Choroid plexus epithelial cell (primary cell): ENCODE measurements around the gene THBS1.

Experiments used
- DNase-seq: peaks from one replicate; pipeline ENCODE4 v3.0.0-alpha.2; 2010; ENCODE audit warnings: low read depth
- H3K4me3 ChIP-seq: 2 replicates; pipeline ENCODE4 v1.5.1; 2011; ENCODE audit warnings: low read depth, mild to moderate bottlenecking, control low read depth, low read length, moderate library complexity
- CTCF ChIP-seq: conservative IDR thresholded peaks from 2 replicates; pipeline ENCODE4 v1.5.1; 2011; ENCODE audit warnings: low read depth, mild to moderate bottlenecking, control low read depth, inconsistent platforms, low read length, moderate library complexity

Gene THBS1

GRCh38 chr15:39621210-39621609 lies 40.3 kb downstream of the THBS1 start:
- TF ChIP-seq CTCF: no peak

GRCh38 chr15:39621976-39622375 lies 41.1 kb downstream of the THBS1 start:
- no peak overlapping the region for H3K4me3 ChIP-seq
- no peak for DNase-seq
- no peak for TF ChIP-seq CTCF

More at GRCh38 chr15:39621210-39621609, 40.3 kb downstream of the THBS1 start:
- H3K4me3 ChIP-seq: no peak overlapping the region
- peak; percentile 85 for DNase-seq

DNA sequence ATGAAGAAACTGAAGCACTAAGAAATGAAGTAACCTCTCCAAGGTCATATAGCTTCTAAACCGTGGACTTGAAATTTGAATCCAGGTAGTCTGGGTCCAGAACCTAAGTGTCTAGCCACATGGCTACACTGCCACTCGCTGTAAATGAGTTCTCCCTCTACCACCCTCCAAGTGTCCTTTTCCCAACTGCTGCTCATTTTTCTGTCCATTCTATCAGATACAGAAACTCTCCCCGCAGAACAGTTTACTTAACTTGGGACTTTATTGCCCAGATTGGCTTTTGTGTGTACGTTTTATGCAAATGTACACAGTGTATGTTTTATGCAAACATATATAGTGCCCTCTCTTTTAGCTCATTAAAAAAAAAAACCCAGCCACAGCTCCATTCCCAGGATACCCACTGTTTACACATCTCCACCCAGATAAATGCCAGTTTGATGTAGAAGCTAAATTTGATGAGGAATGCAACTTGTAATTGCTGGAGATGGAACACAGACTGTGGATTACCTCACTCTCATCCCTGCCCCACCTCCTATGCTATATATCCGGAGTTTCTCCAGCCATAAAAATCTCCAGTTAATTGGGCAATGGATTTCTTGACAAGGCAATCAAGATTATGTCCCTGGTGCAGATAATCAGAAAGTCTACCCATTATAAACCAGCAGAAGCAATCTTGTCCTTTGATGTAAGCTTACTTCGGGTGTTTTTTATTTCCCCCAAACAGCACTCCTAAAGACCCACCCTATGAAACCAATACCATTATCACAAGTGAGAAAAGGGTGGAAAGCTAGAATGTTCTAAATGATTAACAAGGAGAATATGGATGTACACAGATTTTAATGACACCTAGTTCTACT lies 42.0 kb downstream of the THBS1 start:
- no peak for DNase-seq
- TF ChIP-seq CTCF: no peak
- no peak overlapping the region for H3K4me3 ChIP-seq

DNA sequence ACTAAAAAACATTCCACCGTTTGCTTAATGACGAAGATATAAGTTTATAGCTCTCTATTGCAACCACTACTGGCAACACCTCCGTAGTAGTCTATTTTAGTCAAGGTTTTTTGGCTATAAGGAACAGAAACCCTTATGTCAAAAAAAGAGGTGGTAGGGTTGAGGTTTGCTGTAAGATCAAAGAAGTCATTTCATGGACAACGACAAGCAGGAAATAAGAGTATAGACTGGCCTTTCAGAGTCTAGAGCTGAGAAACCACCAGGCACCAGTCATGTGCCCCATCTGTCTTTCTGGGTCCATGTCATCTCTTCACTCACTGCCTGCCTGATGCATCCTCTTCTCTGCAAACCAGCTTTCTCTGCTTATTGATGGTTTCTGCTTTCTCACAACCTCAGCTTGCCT lies 42.7 kb downstream of the THBS1 start:
- no peak for DNase-seq
- no peak for TF ChIP-seq CTCF
- H3K4me3 ChIP-seq: no peak overlapping the region

DNA sequence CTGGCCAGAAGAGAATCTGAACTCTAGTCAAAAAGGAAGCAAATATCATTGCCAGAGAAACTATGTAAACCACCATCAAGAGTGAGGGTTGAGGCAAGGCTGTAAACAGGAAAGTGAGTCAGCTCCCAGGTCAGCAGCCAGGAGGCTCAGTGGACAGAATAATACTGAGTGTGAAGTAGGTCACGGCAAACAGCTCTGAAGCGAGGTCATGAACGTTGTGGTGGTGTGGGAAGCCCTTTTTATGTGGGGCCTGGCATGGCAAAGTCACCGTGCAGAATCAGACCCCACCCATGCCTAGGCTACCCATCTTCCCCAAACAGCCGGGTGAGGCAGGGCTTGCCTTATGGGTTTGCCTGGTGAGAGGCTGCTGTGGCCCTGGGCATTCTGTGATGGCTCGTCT lies 43.9 kb downstream of the THBS1 start:
- peak; percentile 28 for TF ChIP-seq CTCF
- H3K4me3 ChIP-seq: no peak overlapping the region
- peak; percentile 97 for DNase-seq

DNA sequence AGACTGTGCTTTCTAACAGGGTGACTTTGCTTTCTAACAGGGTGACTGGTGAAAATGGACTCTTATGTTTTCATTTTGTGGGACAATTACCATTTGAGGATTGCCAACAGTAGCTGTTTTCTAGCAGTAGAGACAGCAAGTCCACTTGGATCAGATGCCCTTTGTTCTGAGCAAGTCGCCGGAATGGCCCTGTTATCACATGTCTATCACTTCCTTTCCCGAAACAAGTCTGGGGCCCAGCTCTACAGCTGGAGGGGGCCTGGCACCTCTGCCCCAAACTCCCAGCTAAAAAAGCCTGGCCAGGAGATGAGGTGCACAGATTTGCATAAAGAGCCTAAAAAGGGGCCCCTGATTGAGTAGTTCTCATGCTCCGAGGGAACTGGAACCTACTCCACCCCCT lies 44.6 kb downstream of the THBS1 start:
- no peak for DNase-seq
- TF ChIP-seq CTCF: no peak
- H3K4me3 ChIP-seq: no peak overlapping the region

DNA sequence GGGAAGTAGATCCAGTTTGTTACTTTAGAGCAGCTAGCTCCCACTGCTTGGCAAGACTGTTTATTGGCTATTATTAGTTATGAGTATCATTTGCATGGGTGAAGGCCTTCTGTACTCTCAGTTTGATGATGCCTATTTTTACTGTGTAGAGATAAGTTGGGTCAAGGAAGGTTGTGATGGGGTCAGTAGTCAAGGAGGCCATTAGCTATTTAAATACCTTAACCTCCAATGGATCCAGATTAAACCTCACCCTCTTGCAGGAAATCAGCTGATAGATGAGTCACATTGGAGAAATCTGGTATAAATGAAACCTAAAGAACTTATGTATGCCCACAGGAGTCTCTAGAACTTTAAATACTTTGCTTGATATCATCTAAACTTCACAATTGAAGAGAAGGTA lies 45.0 kb downstream of the THBS1 start:
- no peak for TF ChIP-seq CTCF
- DNase-seq: peak; percentile 63
- no peak overlapping the region for H3K4me3 ChIP-seq
